ENCODE results near the gene ZPBP.
"Not testable (repeated sequence)": the region's sequence is repeated elsewhere in the genome, so short reads cannot be mapped to it uniquely, and the experiment has no call there.

ZPBP gene

GRCh38 chr7:50041165-50041564 is 51.9 kb downstream of the ZPBP start:
- DNase-seq, result not testable (repeated sequence)

GRCh38 chr7:50037086-50037485 is 56.0 kb downstream of the ZPBP start:
- DNase-seq, result no peak

- DNase-seq, result no peak
These were observed 70.1 kb downstream of the ZPBP start for GRCh38 chr7:50022991-50023390.

GRCh38 chr7:50022451-50022850 is 70.6 kb downstream of the ZPBP start:
- no peak for DNase-seq

- DNase-seq, result no peak
These were observed 97.4 kb downstream of the ZPBP start for GRCh38 chr7:49995681-49996080.

DNA sequence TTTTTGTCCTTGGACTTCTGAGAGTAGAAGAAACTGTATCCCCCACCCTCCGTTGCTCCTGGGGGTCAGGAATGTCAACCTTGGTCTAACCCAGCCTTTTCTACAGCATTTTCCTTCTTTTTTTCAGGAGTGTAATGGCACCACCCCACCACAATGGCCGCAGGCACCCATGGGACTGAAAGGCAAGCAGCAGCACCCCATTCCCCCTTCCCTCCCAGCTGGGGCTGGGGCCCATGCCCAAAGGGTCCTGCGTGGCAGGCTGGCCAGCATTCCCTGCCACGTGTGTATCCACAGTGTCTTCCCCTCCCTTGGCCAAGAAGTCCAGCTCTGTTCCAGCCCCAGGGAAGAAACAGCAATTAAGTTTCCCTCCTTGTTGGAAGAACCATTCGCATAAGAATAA is 106.9 kb downstream of the ZPBP start:
- DNase-seq, result no peak

- peak in 1 of 5 experiments; percentile 22 for DNase-seq
These were observed 112.6 kb downstream of the ZPBP start for GRCh38 chr7:49980465-49980864.

GRCh38 chr7:49976238-49976637 is 116.8 kb downstream of the ZPBP start:
- no peak for DNase-seq

- no peak for DNase-seq
These were observed 119.0 kb downstream of the ZPBP start for GRCh38 chr7:49974035-49974434.

DNA sequence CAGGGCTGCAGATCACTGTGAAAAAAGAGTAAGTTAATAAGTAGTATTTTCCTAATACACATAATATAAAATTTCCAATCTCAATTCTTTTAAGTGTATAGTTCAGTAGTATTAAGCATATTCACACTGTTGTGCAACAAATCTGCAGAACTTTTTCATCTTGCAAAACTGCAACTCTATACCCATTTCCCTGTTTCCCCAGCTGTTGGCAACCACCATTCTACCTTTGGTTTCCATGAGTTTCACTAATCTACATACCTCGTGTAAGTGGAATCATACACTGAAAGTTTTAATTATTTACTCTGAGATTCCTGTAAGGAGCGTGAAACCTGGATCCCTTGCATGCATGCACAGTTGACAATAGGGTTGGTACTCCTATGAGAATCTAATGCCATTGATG is 155.4 kb downstream of the ZPBP start:
- no peak for DNase-seq

DNA sequence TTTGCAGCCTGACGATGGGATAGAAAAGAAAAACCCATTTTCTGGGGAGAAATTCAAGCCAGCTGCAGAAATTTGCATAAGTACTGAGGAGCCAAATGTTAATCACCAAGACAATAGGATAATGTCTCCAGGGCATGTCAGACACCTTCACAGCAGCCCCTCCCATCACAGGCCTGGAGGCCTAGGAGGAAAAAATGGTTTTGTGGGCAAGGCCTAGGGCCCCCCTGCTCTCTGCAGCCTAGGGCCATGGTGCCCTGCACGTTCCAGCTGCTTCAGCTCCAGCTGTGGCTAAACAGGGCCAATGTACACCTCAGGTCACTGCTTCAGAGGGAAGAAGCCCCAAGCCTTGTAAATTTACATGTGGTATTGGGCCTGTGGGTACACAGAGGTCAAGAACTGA is 161.4 kb downstream of the ZPBP start:
- DNase-seq, result no peak

- DNase-seq, result no peak
These were observed 164.3 kb downstream of the ZPBP start for GRCh38 chr7:49928787-49929186.

- DNase-seq, result no peak
These were observed 165.4 kb downstream of the ZPBP start for GRCh38 chr7:49927631-49928030.

DNA sequence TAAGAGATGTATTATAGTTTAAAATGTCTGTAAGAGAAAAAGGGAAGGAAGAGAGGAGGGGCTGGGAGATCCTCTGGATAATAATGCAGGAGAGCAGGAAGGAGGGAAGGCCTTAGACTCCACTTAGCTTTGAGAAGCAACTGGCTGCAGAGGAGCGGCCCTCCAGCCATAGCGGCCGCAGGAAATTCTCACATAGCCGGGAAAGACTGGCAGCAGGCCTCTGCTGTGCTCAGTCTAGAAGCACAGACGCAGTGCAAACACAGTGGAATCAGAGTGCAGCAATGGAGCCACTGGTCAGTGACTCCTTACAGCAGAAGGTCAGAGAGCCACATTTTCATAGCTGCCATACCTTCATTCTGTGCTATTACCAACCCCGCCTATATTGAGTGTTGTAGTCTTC is 166.3 kb downstream of the ZPBP start:
- no peak for DNase-seq

DNA sequence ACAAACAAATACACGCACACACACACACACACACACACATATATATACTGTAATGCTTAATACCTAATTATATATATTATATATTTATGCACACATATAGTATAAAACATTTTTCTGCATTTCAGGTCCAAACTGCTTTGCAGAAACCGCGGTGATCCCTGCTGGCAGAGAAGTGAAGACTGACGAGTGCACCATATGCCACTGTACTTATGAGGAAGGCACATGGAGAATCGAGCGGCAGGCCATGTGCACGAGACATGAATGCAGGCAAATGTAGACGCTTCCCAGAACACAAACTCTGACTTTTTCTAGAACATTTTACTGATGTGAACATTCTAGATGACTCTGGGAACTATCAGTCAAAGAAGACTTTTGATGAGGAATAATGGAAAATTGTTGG is 181.1 kb downstream of the ZPBP start:
- DNase-seq, result no peak

DNA sequence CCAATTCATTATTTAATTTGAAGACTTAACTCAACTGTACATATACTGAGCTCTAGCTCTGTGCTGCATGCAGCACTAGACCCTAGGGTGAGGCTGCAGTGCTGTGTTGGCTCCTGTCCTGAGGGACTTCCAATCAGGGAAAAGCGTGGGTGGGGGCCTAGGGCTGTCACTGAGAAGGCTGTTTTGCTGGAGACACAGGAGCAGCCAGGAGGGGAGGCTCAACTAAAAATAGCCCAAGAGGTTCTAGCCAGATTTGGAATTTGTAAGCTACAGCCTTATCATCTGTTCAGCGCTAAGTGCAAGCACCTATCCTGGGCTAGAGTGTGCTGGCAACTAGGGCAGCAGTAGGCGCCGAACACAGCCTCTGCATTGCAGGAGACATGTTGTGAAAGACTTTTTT is 198.5 kb downstream of the ZPBP start:
- no peak for DNase-seq

DNA sequence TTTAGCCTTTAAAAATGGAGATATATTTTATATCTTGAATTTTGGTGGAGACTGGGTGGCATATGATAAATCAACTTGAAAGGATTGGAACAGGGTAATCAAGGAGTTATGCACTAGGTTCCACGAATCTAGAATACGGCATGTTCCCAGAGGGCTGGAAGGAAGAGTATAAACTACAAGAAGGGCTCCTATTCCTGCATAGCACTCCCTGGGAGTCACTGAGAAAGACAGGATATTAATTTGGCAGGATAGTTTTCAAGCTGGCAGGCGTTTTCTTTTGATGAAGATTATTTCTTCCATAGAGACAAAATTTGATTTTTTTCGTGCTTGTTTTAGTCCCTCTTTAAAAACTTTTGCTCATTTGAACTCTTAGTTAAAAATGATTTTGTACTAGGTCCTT is 199.9 kb downstream of the ZPBP start:
- DNase-seq, result no peak

- DNase-seq, result no peak
These were observed 200.6 kb downstream of the ZPBP start for GRCh38 chr7:49892481-49892880.

Measured in T-helper 2 cell (primary cell).